Mesenchymal stem cell (in vitro differentiated cells and primary cell): ENCODE results near the gene ARHGAP21.

ENCODE experiments used
- DNase-seq: peaks from one replicate; pipeline ENCODE4 v3.0.0-alpha.2; 2013
- H2AFZ ChIP-seq: one replicate; pipeline ENCODE4 v1.6.1; 2013; ENCODE audit warnings: low read depth, mild to moderate bottlenecking, control low read depth, inconsistent platforms, low read length, moderate library complexity
- H2AK5ac ChIP-seq: 2 replicates; pipeline ENCODE4 v1.6.1; 2013; ENCODE audit warnings: low read length, moderate library complexity, mild to moderate bottlenecking, inconsistent platforms; ENCODE audit not compliant: severe bottlenecking
- H2BK120ac ChIP-seq: one replicate; pipeline ENCODE4 v1.6.1; 2013; ENCODE audit warnings: low read depth, mild to moderate bottlenecking, inconsistent platforms, low read length, moderate library complexity
- H2BK12ac ChIP-seq, 2 experiments: one replicate each; pipeline ENCODE4 v1.6.1; 2013; ENCODE audit warnings: inconsistent platforms in 2 of 2, low read length in 2 of 2, mild to moderate bottlenecking in 2 of 2, moderate library complexity in 2 of 2, control low read depth in 1 of 2
- H2BK15ac ChIP-seq: one replicate; pipeline ENCODE4 v1.6.1; 2013; ENCODE audit warnings: mild to moderate bottlenecking, low read depth, inconsistent platforms; ENCODE audit not compliant: poor library complexity, severe bottlenecking
- H2BK5ac ChIP-seq: 2 replicates; pipeline ENCODE4 v1.6.1; 2013; ENCODE audit warnings: low read depth, mild to moderate bottlenecking, low read length, control low read depth, inconsistent platforms; ENCODE audit not compliant: poor library complexity, severe bottlenecking
- H3K14ac ChIP-seq, 2 experiments: one replicate each; pipeline ENCODE4 v1.6.1; 2013; ENCODE audit warnings: inconsistent platforms in 2 of 2, low read length in 2 of 2, control low read depth in 1 of 2, mild to moderate bottlenecking in 1 of 2, moderate library complexity in 1 of 2
- H3K18ac ChIP-seq, 2 experiments: one replicate each; pipeline ENCODE4 v1.6.1; 2013; ENCODE audit warnings: inconsistent platforms in 2 of 2, low read length in 2 of 2, control low read depth in 1 of 2, low read depth in 1 of 2, mild to moderate bottlenecking in 1 of 2
- H3K23ac ChIP-seq, 2 experiments: one replicate each; pipeline ENCODE4 v1.6.1; 2013; ENCODE audit warnings: inconsistent platforms in 2 of 2, low read length in 2 of 2, mild to moderate bottlenecking in 2 of 2, moderate library complexity in 2 of 2, control low read depth in 1 of 2
- H3K27ac ChIP-seq: 2 replicates; pipeline ENCODE4 v1.5.1; 2013; ENCODE audit warnings: mild to moderate bottlenecking, moderate library complexity, low read length, control low read depth, inconsistent platforms; ENCODE audit not compliant: poor library complexity, severe bottlenecking
- H3K27me3 ChIP-seq, 2 experiments: 2 replicates each; pipeline versions ENCODE4 v1.6.1 to v1.7.0; 2013; ENCODE audit warnings: low read length in 2 of 2, mild to moderate bottlenecking in 2 of 2, moderate library complexity in 2 of 2, control low read depth in 1 of 2, inconsistent platforms in 1 of 2; ENCODE audit not compliant: control insufficient read depth in 1 of 2, insufficient read depth in 1 of 2
- H3K36me3 ChIP-seq, 2 experiments: 2 replicates each; pipeline versions ENCODE4 v1.6.1 to v1.7.0; 2013; ENCODE audit warnings: low read length in 2 of 2, control low read depth in 1 of 2, inconsistent platforms in 1 of 2, low read depth in 1 of 2, mild to moderate bottlenecking in 1 of 2; ENCODE audit not compliant: insufficient read depth in 2 of 2, control insufficient read depth in 1 of 2
- H3K4ac ChIP-seq, 2 experiments: one replicate each; pipeline ENCODE4 v1.6.1; 2013; ENCODE audit warnings: inconsistent platforms in 2 of 2, low read length in 2 of 2, mild to moderate bottlenecking in 2 of 2, moderate library complexity in 2 of 2, control low read depth in 1 of 2, low read depth in 1 of 2
- H3K4me1 ChIP-seq: 2 replicates; pipeline ENCODE4 v1.6.1; 2013; ENCODE audit warnings: low read depth, low read length, control low read depth; ENCODE audit not compliant: control insufficient read depth, insufficient read depth
- H3K4me2 ChIP-seq: 2 replicates; pipeline ENCODE4 v1.6.1; 2013; ENCODE audit warnings: low read length, mild to moderate bottlenecking, inconsistent platforms; ENCODE audit not compliant: poor library complexity, severe bottlenecking
- H3K4me3 ChIP-seq, 2 experiments: 2 replicates each; pipeline versions ENCODE4 v1.5.1 to v1.7.0; 2013; ENCODE audit warnings: low read length in 2 of 2, mild to moderate bottlenecking in 2 of 2, control low read depth in 1 of 2, low read depth in 1 of 2; ENCODE audit not compliant: insufficient read depth in 1 of 2
- H3K79me1 ChIP-seq: replicated peaks from 2 replicates; pipeline ENCODE4 v1.6.1; 2013; ENCODE audit warnings: mild to moderate bottlenecking, control low read depth, low read length, inconsistent platforms; ENCODE audit not compliant: poor library complexity, severe bottlenecking
- H3K9ac ChIP-seq: 2 replicates; pipeline ENCODE4 v1.7.0; 2013; ENCODE audit warnings: mild to moderate bottlenecking, low read length, moderate library complexity
- H3K9me3 ChIP-seq: 2 replicates; pipeline ENCODE4 v1.7.0; 2013; ENCODE audit warnings: mild to moderate bottlenecking, low read length; ENCODE audit not compliant: control insufficient read depth
- H4K8ac ChIP-seq: one replicate; pipeline ENCODE4 v1.6.1; 2013; ENCODE audit warnings: inconsistent platforms, mild to moderate bottlenecking, low read length, moderate library complexity
- H4K91ac ChIP-seq: one replicate; pipeline ENCODE4 v1.6.1; 2013; ENCODE audit warnings: mild to moderate bottlenecking, low read length, inconsistent platforms
- WGBS: methylation state at CpG from one replicate; pipeline ENCODE4 v1.1.7; 2013; ENCODE audit warnings: mixed read lengths; 5-methylcytosine and 5-hydroxymethylcytosine counted together

Gene ARHGAP21

DNA sequence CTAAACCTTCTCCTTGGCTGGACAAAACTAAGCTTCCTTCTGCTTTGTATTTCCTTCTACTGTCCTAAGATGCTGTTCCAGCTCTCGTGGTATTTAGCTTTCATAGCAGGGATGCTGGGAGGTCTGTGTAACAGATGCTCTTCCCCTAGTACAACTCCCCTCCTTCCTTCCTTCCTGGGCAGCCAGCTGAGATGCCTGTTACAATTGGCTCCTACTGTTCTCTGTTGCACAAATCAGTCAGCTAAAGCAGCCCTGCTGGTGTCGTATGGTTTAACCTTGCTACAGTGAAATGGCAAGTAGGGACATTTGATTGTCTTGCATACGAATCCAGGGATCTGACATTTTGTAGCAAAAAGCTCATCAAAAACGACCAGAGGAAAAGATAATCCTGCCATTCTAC lies 143.8 kb downstream of the ARHGAP21 start:
- H4K8ac ChIP-seq, result no peak overlapping the region
- no peak overlapping the region for H3K18ac ChIP-seq
- no peaks in the 10 kb centered on the region for H3K27me3 ChIP-seq
- H3K4ac ChIP-seq, result no peak overlapping the region
- H2AK5ac ChIP-seq, result no peak overlapping the region
- H3K4me1 ChIP-seq, result no peaks in the 10 kb centered on the region
- no peak overlapping the region for H3K14ac ChIP-seq
- H3K9me3 ChIP-seq, result no peaks in the 10 kb centered on the region
- no peak overlapping the region for H2BK120ac ChIP-seq
- no peak overlapping the region for H2BK15ac ChIP-seq
- no peak overlapping the region for H2AFZ ChIP-seq
- no peak overlapping the region for H3K23ac ChIP-seq
- H3K36me3 ChIP-seq, result peaks cover 6 to 48% of the 10 kb centered on the region in 2 experiments
- WGBS, result 90% methylated on average over 4 of the region's 4 CpGs
- H3K4me3 ChIP-seq, result no peak overlapping the region
- DNase-seq, result no peak
- no peaks in the 10 kb centered on the region for H3K79me1 ChIP-seq
- H2BK12ac ChIP-seq, result no peak overlapping the region
- no peak overlapping the region for H3K27ac ChIP-seq
- H3K4me2 ChIP-seq, result no peak overlapping the region
- H4K91ac ChIP-seq, result no peak overlapping the region
- no peak overlapping the region for H3K9ac ChIP-seq
- no peak overlapping the region for H2BK5ac ChIP-seq

DNA sequence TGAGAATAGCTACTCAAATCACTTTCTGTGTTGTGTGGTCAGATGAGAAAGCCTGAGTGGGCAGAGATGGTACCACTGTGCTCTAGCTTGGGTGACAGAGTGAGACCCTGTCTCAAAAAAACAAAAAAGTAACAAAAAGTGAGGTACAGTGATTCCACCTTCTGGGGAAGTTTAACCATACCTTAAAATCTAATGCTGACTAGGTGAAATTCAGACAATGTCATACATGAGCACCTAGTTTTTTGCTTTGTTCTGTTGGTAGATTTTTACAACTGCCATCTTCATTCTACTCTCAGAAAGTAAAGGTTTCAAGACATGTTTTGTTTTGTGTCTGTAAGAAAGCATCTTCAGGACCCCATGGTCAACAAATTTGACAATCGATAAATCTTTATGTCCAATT lies 144.2 kb downstream of the ARHGAP21 start:
- no peaks in the 10 kb centered on the region for H3K27me3 ChIP-seq
- no peak overlapping the region for H2BK5ac ChIP-seq
- H3K23ac ChIP-seq, result no peak overlapping the region
- H3K4ac ChIP-seq, result no peak overlapping the region
- no peak overlapping the region for H3K14ac ChIP-seq
- H4K91ac ChIP-seq, result no peak overlapping the region
- H4K8ac ChIP-seq, result no peak overlapping the region
- no peak overlapping the region for H2BK120ac ChIP-seq
- 100% methylated on average over 1 of the region's 1 CpG for WGBS
- H3K27ac ChIP-seq, result no peak overlapping the region
- H3K9me3 ChIP-seq, result no peaks in the 10 kb centered on the region
- H3K36me3 ChIP-seq, result peaks cover 2 to 43% of the 10 kb centered on the region in 2 experiments
- no peak overlapping the region for H2BK15ac ChIP-seq
- no peak overlapping the region for H3K9ac ChIP-seq
- no peak overlapping the region for H3K4me3 ChIP-seq
- no peak overlapping the region for H3K4me2 ChIP-seq
- DNase-seq, result no peak
- H3K4me1 ChIP-seq, result no peaks in the 10 kb centered on the region
- no peak overlapping the region for H3K18ac ChIP-seq
- no peaks in the 10 kb centered on the region for H3K79me1 ChIP-seq
- H2BK12ac ChIP-seq, result no peak overlapping the region
- no peak overlapping the region for H2AK5ac ChIP-seq
- no peak overlapping the region for H2AFZ ChIP-seq

DNA sequence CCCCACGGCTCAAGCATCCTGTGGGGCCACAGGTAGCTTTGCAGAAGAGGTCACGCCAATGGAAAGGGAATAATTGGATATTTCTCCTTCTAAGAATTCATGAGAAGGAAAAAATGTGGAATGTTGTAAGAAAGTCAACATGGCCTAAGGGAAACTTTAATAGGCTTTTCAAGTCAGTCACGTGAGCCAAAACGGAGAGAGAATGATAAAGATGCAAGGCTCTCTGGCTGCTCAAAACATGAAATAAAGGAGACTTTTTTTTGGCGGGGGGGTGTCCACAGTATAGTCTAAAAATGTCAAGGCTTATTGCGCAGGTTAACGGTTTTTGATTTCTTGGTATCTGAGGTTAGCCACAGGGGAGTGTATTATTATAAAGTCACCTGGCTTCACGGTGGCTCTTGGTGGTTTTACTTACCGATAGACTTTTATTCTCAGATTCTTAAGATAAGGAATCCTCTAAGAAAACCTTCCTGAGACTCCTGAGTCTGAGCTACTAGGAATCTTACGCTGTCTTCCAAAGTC lies 148.1 kb downstream of the ARHGAP21 start:
- WGBS, result 96% methylated on average over 7 of the region's 10 CpGs
- Histone ChIP-seq H3K27ac (no peak overlapping the region), H4K91ac (no peak overlapping the region), H2BK5ac (no peak overlapping the region), H2AK5ac (no peak overlapping the region), H3K23ac (no peak overlapping the region), H3K4me1 (no peaks in the 10 kb centered on the region), H3K36me3 (peaks cover 0 to 9% of the 10 kb centered on the region in 2 experiments), H2BK12ac (no peak overlapping the region), H3K4ac (no peak overlapping the region), H3K9me3 (no peaks in the 10 kb centered on the region), H2BK15ac (no peak overlapping the region), H2AFZ (no peak overlapping the region), H3K4me3 (no peak overlapping the region), H3K9ac (no peak overlapping the region), H3K27me3 (peaks cover 0 to 5% of the 10 kb centered on the region in 2 experiments), H3K4me2 (no peak overlapping the region), H2BK120ac (no peak overlapping the region), H4K8ac (no peak overlapping the region), H3K14ac (no peak overlapping the region), H3K18ac (no peak overlapping the region), H3K79me1 (no peaks in the 10 kb centered on the region)
- DNase-seq, result no peak

DNA sequence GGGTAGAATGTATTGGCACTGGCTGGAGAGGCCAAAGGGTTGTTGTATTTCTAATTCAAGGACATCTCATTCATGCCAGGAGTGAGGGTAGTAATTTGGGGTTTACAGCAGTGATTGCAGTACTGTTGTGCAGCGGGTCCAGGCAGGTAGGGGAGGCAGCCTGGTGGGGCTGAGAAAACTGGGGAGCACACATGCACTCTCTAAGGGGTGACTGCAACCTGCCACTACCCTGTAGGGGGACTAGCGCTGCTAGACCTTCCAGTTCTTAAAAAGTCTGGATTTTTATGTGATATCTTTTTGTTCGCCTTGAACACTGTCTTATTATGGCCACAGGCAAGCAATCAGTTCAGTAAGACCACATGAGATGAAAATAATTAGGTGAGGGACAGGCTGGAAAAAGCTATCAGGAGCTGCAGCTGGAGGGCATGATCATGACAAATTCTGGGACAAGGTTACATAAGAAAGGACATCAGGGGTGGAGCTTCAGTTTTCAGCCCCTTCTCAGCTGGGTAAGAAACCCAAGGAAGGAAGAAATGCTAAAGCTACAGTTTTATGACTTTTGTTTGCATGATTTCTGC lies 149.0 kb downstream of the ARHGAP21 start:
- Histone ChIP-seq H2AFZ (no peak overlapping the region), H3K9me3 (no peaks in the 10 kb centered on the region), H3K23ac (no peak overlapping the region), H2AK5ac (no peak overlapping the region), H2BK120ac (no peak overlapping the region), H2BK5ac (no peak overlapping the region), H3K4me1 (no peaks in the 10 kb centered on the region), H3K27ac (no peak overlapping the region), H4K91ac (no peak overlapping the region), H3K4me3 (no peak overlapping the region), H2BK12ac (no peak overlapping the region), H3K4me2 (no peak overlapping the region), H3K18ac (no peak overlapping the region), H2BK15ac (no peak overlapping the region), H3K36me3 (peaks cover 0 to under 1% of the 10 kb centered on the region in 2 experiments), H3K27me3 (peaks cover 0 to 5% of the 10 kb centered on the region in 2 experiments), H4K8ac (no peak overlapping the region), H3K14ac (no peak overlapping the region), H3K9ac (no peak overlapping the region), H3K79me1 (no peaks in the 10 kb centered on the region), H3K4ac (no peak overlapping the region)
- WGBS, result over 99% methylated on average over 3 of the region's 3 CpGs
- no peak for DNase-seq
